ENCODE measurements around the gene DAP.
A peak's percentile ranks its signal among the peaks of the same experiment; 100 is the strongest.

The DAP gene

GRCh38 chr5:10708189-10708944 lies 52.7 kb downstream of the DAP start:
- DNase-seq, result no peak

GRCh38 chr5:10707198-10708142 lies 53.6 kb downstream of the DAP start:
- no peak for DNase-seq

DNA sequence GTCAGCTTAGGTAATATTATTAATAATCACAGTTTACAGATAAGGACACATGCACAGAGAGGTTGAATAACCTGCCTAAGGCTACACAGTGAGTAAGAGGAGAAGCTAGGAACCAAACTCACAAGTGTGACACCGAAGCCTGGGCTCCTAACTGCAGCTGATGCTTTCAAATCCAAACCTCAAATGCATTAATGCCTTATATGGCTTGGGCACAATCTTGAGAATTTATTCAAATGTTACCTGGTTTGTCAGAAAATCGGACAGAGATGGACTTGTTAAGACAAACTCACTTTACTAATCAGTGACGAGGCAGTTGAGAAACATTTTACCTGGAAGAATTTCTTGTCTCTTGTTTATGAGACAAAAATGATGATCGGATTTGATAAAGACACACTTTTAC lies 54.7 kb downstream of the DAP start:
- DNase-seq, result no peak

DNA sequence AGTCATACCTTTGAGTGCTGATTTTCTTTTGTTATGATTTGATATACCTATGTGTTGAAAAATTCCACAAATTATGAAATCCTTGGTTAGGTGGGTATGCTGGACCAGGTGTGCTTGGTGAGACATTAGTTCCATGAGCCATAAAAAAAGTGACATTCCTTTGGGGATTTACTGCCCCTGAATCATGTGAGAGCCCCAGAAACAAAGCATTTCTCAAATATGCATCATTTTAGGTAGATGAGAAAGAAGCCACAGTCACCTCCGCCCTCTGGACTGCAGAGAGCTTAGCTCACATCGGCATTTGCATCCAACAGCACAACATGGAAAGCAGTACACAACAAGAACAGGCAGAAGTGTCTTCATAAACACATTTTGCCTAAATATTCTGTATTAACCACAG lies 55.3 kb downstream of the DAP start:
- no peak for DNase-seq

DNA sequence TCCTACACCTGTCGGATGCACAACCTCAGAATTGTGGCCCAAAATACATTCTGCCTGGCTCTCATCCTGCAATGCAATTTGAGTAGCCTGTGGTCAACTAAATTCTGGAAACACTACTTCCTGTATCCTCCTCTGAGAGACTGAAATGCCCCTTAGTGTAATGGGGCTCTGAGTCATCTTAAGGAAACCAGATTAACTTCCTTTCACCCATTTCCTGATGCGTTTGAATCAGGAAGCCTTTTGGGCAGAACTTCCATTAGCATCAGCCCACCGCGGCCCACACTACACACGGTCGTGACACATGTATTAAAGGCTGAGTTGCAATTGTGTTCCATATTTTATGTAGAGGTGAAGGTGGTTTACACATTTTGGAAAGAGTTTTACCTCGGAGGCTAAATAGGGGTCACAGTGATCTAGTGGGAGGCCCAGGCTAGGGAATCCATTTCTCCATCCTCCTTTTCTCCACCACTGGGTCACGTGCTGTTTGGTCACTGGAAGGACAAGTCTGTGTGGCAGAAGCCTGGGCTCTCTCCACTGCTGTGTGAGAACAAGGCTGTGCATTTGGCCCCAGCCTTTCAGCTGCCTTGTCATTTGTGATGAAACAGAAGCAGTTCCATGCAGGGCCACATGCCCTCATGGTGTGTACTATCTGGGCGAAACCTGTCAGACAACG lies 55.9 kb downstream of the DAP start:
- peak in 1 of 2 donors; percentile 29 for DNase-seq

DNA sequence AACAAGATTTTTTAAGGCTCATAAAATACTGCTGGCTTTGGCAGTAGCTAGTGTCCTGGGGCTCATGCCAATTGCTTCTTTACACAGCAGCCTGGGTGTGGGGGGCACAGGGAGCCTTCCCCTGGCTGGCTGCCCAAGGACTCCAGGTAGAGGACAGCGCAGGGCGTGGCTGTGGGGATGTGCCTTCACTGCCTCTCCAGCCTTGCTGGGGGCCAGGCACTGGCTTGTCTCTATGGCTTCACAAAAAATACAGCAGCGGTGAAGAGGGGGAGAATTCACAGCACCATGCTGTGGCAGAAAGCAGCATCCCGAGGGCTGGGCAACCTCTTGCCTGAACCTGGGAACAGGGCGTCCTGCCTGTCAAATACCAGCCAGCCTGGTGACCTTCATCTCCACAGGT lies 57.4 kb downstream of the DAP start:
- no peak for DNase-seq

- DNase-seq, result no peak
Observed at GRCh38 chr5:10702911-10703491, 58.0 kb downstream of the DAP start.

DNA sequence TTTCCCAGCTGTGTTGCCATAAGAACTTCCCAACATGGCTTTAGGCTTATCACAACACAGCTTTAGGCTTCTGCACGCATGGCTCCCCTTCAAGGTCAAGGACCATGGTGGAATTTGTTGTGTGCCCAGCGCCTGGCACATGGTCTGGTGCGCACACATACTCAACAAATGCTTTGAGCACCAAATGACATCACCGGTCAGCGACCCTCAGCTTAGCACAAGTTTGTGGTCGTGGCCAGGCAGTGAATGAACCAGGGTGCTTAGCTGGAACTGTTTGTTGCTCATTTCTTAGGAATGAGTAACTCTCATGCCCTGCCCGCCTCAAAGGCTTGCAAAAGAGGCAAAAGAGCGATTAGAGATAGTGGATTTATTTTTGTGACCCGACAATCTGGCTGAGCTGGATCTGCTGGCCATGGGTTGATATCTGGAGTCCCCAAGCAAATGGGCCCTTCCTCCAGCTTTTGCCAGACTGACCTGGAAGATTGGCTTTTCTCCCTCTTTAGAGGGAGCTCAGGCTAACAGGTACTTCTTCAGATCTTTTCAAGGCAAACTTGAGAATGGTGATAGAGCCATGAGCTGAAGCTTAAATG lies 58.9 kb downstream of the DAP start:
- no peak for DNase-seq

GRCh38 chr5:10701567-10702039 lies 59.4 kb downstream of the DAP start:
- peak in 1 of 2 donors; percentile 8 for DNase-seq

GRCh38 chr5:10700516-10700915 lies 60.5 kb downstream of the DAP start:
- no peak for DNase-seq

DNA sequence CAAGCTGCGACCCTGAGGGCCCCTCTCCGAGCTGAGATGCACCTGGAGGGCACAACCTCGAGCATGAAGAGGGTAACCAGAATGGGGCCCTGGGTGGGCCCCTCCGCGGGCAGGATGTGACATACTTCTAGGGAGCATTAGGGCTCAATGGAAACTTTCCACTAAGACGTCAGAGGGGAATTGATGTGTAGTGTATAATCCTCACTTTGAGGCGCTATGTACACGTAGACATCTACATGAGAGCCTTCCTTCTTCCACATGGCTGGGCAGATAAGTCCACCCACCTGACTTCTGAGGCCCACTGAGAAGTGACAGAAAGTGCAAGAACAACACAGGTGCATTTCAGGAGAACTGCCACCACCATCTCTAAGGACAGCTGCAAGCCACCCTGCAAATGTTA lies 61.0 kb downstream of the DAP start:
- no peak for DNase-seq

GRCh38 chr5:10699281-10699874 lies 61.7 kb downstream of the DAP start:
- no peak for DNase-seq

DNA sequence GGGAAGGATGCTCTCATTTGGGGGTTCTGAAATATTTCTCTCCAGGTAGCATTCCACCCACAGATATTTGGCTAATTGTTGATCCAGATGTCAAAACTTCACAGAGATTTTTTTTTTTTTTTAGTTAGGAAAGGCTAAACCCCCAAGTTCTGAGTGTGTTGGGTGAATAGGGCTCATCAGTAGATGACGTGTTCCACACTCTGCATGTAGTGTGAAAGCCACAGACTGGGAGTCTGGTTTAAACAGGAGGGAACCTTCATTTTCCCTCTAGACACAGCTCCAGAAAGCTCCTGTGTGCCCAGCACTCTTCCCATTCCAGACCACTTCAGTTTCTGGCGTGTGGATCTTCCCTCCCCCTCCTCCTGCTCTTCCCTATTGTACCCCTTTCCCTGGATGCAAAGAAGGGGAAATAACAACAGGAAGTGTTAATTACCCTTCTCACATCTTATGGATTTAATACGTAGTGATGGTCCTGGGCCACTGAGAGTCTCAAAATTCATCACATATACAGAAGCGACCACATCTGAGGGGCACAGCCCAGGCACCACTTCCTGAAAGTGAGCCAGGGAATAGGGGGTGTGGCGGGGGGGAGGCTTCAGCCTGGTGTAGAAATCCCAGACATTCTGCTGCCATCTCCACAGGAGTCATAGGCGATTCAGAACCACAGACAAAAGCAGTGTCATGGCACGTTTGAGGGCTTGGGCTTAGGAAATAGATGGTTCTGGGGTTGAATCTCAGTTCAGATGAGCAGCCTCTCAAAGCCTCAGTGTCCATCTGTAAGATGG lies 65.1 kb downstream of the DAP start:
- DNase-seq, result no peak

- peak; percentile 3 to 17 for DNase-seq
Observed at GRCh38 chr5:10695055-10695649, 65.9 kb downstream of the DAP start.

- DNase-seq, result no peak
Observed at GRCh38 chr5:10691826-10692785, 68.9 kb downstream of the DAP start.

- no peak for DNase-seq
Observed at GRCh38 chr5:10690460-10691440, 70.3 kb downstream of the DAP start.

- no peak for DNase-seq
Observed at GRCh38 chr5:10689391-10690081, 71.5 kb downstream of the DAP start.

Measured in bone marrow (tissue), 2 donors.